ENCODE measurements around the gene CLDN24. TPM values are rescaled to one million over a fixed set of nuclear protein-coding genes. Genes with fewer than 3 reads are reported as not detected.

CLDN24 gene
- total and polyA plus RNA-seq, 2 donors (not counting 1 experiment from before 2014, with no cell fraction given) = not detected

- Histone ChIP-seq H3K4me2 (ENCODE audit: extremely low read depth, insufficient read depth, low read length) (no peak overlapping the region), H4K20me1 (ENCODE audit: control insufficient read depth, extremely low read depth, insufficient read depth, low read length) (no peaks in the 10 kb centered on the region), H3K27ac (ENCODE audit: insufficient read depth, low read length) (no peak overlapping the region), H3K4me1 (ENCODE audit: control insufficient read depth, extremely low read depth, insufficient read depth, low read length) (peaks cover 11% of the 10 kb centered on the region), H3K79me2 (ENCODE audit: control insufficient read depth, insufficient read depth, low read length) (no peaks in the 10 kb centered on the region), H3K9ac (ENCODE audit: insufficient read depth, low read length) (no peak overlapping the region), H3K9me3 (ENCODE audit: control insufficient read depth, insufficient read depth, low read depth, low read length) (no peaks in the 10 kb centered on the region), H3K36me3 (ENCODE audit: control insufficient read depth, insufficient read depth, low read length) (no peaks in the 10 kb centered on the region), H2AFZ (ENCODE audit: low read length) (no peak overlapping the region), H3K27me3 (ENCODE audit: control insufficient read depth, insufficient read depth, low read length) (no peaks in the 10 kb centered on the region), H3K4me3 (replicated peaks in 1 of 4; ENCODE audit: control extremely low read depth in 1 of 4, insufficient read depth in 1 of 4, low read depth in 3 of 4, low read length in 4 of 4) (no peak overlapping the region)
- no peak for TF ChIP-seq EZH2 (IDR thresholded peaks at IDR 0.05; ENCODE audit: low read length, missing control alignments)
- TF ChIP-seq, protein P1, sequence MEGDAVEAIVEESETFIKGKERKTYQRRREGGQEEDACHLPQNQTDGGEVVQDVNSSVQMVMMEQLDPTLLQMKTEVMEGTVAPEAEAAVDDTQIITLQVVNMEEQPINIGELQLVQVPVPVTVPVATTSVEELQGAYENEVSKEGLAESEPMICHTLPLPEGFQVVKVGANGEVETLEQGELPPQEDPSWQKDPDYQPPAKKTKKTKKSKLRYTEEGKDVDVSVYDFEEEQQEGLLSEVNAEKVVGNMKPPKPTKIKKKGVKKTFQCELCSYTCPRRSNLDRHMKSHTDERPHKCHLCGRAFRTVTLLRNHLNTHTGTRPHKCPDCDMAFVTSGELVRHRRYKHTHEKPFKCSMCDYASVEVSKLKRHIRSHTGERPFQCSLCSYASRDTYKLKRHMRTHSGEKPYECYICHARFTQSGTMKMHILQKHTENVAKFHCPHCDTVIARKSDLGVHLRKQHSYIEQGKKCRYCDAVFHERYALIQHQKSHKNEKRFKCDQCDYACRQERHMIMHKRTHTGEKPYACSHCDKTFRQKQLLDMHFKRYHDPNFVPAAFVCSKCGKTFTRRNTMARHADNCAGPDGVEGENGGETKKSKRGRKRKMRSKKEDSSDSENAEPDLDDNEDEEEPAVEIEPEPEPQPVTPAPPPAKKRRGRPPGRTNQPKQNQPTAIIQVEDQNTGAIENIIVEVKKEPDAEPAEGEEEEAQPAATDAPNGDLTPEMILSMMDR (conservative IDR thresholded peaks at IDR 0.05 in 1 of 2, IDR thresholded peaks at IDR 0.05 in 1 of 2; ENCODE audit: low read depth in 1 of 2, low read length in 2 of 2) = no peak
- DNase-seq (ENCODE audit: low read depth in 2 of 2) = no peak
Observed at GRCh38 chr4:183344523-183345255, 22.5 kb upstream of the CLDN24 start.

DNA sequence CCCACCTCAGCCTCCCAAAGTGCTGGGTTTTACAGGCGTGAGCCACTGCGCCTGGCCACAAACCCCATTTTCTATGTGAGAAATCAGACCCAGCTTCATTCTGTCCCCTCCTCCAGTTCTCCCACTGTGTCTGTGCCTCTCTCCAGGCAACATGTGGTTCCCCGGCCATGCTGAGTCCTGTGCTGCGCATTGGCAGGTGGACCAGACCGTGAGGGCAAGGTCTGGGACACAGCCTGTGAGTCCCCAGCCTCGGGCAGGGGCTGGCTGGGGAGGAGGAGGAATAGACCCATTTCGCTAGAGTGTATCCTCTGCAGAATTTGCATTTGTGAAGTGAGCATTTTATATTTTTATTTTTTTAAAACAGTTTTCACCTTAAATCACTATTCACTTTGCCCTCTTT lies 21.5 kb upstream of the CLDN24 start:
- Histone ChIP-seq H2AFZ (ENCODE audit: low read length) (no peak overlapping the region), H3K36me3 (ENCODE audit: control insufficient read depth, insufficient read depth, low read length) (no peaks in the 10 kb centered on the region)

More for the DNA sequence above, 21.5 kb upstream of the CLDN24 start:
- Histone ChIP-seq H3K9ac (ENCODE audit: insufficient read depth, low read length) (no peak overlapping the region), H3K9me3 (ENCODE audit: control insufficient read depth, insufficient read depth, low read depth, low read length) (no peaks in the 10 kb centered on the region), H3K27me3 (ENCODE audit: control insufficient read depth, insufficient read depth, low read length) (no peaks in the 10 kb centered on the region), H3K4me3 (replicated peaks in 1 of 4; ENCODE audit: control extremely low read depth in 1 of 4, insufficient read depth in 1 of 4, low read depth in 3 of 4, low read length in 4 of 4) (no peak overlapping the region), H3K79me2 (ENCODE audit: control insufficient read depth, insufficient read depth, low read length) (no peaks in the 10 kb centered on the region), H3K27ac (ENCODE audit: insufficient read depth, low read length) (no peak overlapping the region), H3K4me2 (ENCODE audit: extremely low read depth, insufficient read depth, low read length) (no peak overlapping the region), H4K20me1 (ENCODE audit: control insufficient read depth, extremely low read depth, insufficient read depth, low read length) (no peaks in the 10 kb centered on the region), H3K4me1 (ENCODE audit: control insufficient read depth, extremely low read depth, insufficient read depth, low read length) (peaks cover 6% of the 10 kb centered on the region)
- TF ChIP-seq, protein P1 (conservative IDR thresholded peaks at IDR 0.05 in 1 of 2, IDR thresholded peaks at IDR 0.05 in 1 of 2; ENCODE audit: low read depth in 1 of 2, low read length in 2 of 2) = no peak
- TF ChIP-seq EZH2 (IDR thresholded peaks at IDR 0.05; ENCODE audit: low read length, missing control alignments) = no peak
- no peak for DNase-seq (ENCODE audit: low read depth in 2 of 2)
